Stimulated activated naive CD8-positive, alpha-beta T cell treated with anti-CD3 and anti-CD28 coated beads, Interleukin-15, Interleukin-2, amounts not matched to agents 100 U/mL and 50 U/mL, for 24 hours (primary cell): ENCODE results near the gene IL4R.
"Not testable (repeated sequence)": the region's sequence is repeated elsewhere in the genome, so short reads cannot be mapped to it uniquely, and the experiment has no call there.

Source experiments
- ATAC-seq: fragments of 150-1000 bp; cut with Tn5 transposase; one replicate; pipeline ENCODE4 v1.10.0; 2021
- DNase-seq: peaks from one replicate; pipeline ENCODE4 v3.0.0; 2021

IL4R gene

DNA sequence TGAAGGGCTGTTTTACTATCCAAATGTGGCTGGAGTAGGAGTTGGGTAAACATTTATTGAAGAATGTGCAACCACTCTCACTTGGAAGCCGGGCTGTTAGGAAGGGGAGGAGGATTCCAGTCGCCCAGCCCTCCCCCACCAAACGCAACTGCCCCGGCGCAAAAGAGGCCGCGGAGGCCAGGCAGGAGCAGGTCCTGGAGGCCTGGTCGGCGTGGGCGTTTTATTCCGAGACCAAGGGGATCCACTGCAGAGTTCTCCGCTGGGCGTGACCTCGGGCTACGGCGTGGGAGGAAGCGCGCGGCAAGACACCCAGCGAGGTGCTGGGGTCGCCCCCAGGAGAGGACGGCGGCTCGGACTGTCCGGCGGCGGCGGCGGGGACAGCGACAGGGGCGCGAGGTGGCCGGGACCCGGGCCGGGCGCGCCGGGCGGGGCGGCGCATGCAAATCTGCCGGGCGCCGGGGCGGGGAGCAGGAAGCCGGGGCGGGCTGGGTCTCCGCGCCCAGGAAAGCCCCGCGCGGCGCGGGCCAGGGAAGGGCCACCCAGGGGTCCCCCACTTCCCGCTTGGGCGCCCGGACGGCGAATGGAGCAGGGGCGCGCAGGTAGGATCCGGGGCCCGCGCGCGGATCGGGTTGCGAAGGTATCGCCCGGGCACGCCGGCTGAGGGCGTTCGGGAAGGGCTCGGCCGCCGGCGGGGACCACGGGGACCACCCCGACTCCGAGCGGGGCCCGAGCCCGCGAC lies at the start of gene IL4R:
Gene IL4R, plus strand, starts transcription at position 553 of the 739 bp plus-strand sequence. CDS start 26,230 bp downstream, outside the sequence.
- DNase-seq: peak; percentile 87
- ATAC-seq: peak; percentile 20

DNA sequence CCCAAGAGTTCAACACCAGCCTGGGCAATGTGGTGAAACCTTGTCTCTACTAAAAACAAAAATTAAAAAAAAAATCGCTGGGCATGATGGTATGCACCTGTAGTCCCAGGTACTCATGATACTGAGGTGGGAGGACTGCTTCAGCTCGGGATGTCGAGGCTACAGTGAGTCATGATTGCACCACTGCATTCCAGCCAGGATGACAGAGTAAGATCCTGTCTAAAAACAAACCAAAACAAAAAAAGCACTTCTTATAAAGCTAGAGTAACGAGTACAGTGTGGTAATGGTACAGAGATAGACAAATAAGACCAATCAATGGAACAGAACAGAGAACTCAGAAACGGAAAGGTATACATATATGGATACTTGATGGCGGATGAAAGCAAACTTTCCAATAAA lies 49.6 kb upstream of the IL4R start:
- no peak for DNase-seq
- ATAC-seq: no peak

DNA sequence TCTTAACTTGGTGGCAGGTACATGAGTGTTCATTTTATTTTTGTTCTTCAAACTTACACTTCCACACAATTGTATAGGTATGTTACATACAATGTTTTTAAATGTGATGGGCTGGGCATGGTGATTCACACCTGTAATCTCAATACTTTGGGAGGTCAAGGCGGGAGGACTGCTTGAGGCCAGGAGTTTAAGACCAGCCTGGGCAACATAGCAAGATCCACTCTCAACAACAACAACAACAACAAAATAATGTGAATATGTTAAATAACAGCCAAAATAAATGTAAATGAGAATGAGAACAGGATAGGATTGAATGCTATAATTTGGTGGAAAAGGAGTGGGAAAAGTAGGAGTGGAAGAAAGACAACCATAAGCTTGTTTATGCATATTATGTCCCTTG lies 47.8 kb upstream of the IL4R start:
- no peak for ATAC-seq

DNA sequence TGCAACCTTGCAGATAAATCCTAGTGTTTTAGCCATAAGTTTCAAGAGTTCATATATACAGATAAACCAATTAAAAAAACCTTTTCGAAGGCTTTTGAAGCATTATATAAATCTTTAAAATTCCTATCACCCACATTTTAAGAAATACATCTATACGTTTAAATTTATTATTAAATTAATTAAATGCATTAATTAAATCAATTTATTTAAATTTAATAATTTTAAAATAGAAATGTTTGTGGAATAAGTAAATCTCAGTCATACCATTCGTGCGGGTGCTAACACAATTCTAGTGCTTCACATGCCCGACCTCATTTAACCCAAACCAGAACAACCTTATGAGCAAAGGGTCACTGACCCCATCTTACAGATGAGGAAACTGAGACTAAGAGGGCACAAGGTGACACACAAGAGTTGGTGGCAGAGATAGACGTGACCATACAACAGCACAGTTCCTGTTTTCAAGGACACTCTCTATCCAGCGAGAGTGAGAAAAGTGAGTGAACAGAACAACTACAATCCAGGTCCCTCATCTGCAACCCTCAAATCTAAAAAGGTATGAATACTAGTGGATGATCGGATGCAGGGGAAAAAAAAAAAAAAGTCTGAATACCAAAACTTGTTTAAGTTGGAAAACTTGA lies 46.6 kb upstream of the IL4R start:
- ATAC-seq: no peak
- DNase-seq: no peak

More for the DNA sequence above, 47.8 kb upstream of the IL4R start:
- no peak for DNase-seq

DNA sequence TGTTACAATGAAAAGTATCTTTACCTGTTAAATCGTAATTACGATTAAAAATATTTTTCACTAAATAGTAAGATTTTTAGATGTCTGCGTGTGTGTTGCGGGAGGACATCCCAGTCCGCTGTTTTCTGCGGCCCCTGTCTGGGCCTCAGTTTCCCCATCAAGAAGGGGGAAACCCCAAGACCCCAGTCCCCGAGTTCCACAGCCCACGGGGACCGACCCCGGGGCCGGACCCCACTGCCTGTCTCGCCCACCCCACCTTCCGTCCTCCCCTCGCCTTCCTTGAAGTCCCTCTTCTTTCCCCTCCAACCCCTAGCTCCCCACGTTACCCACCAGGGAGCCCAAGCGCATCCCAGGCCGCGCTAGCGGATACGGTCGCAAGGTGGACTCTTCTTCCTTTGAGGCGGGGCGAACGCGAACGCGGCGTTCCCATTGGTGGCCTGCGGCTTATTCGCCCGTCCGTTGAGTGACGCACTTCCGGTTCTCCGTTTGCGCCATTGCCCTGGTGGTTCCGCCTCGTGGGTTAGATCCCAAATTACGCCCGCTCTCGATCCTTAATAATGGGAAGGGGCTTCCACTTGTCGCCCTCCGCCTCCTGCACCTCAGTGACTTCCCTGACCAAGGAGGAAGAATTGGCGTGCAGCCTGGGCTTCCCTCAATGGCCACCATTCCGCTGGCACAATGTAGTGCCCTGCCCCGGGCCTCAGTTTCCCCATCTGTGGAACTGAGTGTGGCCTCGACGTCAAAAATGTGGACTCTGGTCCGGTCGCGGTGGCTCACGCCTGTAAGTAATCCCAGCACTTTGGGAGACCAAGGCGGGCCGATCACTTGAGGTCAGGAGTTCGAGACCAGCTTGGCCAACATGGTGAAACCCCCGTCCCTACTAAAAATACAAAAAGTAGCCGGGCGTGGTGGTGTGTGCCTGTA lies 45.1 kb upstream of the IL4R start, which contains the start of gene NSMCE1:
Gene NSMCE1, minus strand, starts transcription at position 397 of the 924 bp plus-strand sequence. CDS start 11,202 bp downstream, outside the sequence.
- peak; percentile 99 for DNase-seq
- ATAC-seq: peak; percentile 94

DNA sequence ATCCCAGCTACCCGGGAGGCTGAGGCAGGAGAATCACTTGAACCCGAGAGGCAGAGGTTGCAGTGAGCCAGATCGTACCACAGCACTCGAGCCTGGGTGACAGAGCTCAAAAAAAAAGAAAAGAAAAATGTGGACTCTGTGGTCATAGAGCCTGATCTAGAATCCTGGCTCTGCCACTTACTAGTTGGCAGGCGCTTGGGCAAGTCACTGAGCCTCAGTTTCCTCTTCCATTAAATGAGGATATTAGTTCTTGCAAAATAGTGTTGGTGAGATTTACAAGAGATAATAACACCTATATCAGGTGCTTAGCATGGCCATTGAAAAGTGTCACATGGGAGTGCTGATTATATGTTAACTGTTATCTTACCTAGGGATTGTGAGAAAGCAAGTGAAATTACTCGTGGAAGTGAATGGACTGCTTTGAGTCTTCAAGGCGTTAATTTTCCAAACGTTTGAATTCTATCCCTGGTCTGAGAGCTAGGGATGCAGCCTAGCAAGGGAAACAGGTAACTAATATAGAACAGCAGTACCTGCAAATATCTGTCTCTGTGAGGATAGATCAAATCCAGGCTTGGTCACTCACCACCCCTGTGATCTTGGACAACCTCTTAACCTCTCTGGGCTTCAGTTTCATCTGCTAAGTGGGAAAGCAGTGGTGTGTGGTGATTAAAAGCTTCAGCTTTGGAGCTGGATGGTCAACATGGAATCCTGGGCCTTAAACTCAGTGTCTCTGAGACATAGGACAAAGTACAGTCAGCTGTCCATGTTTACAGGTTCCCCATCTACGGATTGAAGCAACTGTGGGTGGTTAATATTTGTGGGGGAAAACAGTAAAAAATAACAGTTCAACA lies 44.2 kb upstream of the IL4R start:
- DNase-seq (no peak), ATAC-seq (no peak)

DNA sequence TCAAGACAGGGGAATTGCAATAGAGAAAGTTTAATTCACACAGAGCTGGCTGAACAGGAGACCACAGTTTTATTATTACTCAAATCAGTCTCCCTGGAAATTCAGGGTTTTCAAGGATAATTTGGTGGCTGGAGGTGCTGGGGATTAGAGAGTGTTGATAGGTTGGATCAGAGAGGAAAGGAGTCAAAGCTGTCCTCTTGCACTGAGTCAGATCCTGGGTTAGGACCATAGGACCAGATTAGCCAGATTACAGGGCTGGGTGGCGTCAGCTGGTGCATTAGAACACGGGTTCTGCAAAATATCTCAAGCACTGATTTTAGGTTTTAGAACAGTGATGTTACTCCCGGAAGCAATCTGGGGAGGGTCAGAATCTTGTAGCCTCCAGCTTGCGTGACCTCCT lies 43.4 kb upstream of the IL4R start:
- DNase-seq (no peak), ATAC-seq (no peak)

DNA sequence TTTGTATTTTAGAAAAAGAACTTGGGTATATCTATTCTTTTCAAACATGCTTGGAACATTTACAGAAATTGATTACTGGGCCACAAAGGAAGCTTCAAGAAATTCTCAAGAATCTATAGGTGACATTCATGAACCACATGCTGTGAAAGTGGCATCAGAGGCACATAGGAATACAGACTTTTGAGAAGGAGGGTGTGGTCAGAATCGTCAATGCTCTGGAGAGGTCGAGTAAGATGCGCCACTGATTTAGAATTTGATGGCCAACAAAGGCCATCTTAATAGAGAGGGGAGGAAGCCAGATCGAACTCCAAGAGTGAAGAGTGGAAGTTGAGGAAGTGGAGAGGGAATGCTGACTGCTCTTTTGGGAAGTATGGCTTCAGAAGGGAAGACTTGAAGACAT lies 41.7 kb upstream of the IL4R start:
- DNase-seq (no peak), ATAC-seq (no peak)

DNA sequence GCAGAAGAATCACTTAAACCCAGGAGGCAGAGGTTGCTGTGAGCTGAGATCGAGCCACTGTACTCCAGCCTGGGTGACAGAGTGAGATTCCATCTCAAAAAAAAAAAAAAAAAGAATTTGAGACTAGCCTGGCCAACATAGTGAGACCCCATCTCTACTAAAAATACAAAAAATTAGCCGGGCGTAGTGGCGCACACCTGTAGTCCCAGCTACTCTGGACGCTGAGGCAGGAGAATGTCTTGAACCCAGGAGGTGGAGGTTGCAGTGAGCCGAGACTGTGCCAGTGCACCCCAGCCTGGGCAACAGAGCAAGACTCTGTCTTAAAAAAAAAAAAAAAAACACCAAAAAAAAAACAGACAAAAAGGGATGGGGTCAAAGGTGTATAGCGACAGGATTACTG lies 41.1 kb upstream of the IL4R start:
- not testable (repeated sequence) for DNase-seq, ATAC-seq

DNA sequence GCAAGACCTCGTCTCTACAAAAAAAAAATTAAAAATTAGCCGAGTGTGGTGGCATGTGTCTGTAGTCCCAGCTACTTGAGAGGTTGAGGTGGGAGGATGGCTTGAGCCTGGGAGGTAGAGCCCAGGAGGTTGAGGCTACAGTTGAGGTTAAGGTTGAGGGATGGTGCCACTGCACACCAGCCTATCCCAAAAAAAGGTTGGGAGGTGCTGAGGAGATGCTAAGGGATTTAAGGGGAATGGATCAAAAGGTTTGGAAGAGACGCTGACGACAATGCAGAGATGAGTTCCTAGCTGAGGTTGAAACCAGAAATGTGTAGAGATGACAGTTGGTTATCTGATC lies 40.5 kb upstream of the IL4R start:
- ATAC-seq: no peak
- no peak for DNase-seq

DNA sequence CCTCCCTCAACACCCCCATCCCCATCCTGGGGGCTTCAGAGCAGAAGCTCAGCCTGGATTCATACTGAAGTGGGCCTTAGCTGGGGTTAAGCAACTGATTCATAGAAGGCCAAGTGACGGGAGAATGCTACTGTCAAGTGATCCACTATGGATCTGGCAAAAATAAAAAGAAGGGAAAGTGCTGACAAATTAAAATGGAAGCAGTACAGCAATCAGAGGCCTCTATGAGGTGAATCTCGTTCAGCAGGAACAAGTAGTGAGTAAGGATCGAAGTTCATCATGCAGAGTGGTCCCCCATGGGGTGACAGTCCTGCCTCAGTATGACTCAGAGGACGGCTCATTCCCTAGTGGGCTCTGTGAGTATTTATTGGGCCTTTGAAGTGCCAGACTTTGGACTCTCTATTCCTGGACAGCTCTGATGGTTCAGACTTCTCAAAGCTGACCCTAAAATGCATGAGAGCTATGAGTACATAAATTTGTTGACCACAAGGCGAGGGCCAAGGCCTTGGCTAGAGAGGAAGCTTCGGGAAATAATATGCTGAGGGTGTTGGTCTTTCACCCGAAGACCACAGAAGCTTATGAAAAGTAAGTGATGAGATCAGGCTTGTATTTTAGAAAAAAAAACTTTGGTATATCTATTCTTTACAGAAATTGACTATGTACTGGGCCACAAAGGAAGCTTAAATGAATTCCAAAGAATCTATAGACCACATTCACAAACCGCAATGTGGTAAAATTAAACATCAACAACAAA lies 39.9 kb upstream of the IL4R start:
- DNase-seq (peak; percentile 64), ATAC-seq (peak; percentile 98)

DNA sequence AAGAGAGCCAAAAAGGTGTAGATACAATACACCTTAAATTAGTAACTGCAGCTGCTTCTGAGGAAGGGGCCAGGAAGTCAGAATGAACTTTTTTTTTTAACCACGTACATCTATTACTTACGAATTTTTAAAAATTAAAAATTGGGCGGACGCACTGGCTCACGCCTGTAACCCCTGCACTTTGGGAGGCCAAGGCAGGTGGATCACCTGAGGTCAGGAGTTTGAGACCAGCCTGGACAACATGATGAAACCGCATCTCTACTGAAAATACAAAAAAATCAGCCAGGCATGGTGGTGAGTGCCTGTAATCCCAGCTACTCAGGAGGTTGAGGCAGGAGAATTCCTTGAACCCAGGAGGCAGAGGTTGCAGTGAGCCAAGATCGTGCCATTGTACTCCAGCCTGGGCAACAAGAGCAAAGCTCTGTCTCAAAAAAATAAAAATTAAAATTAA lies 39.3 kb upstream of the IL4R start:
- ATAC-seq, DNase-seq: not testable (repeated sequence)

DNA sequence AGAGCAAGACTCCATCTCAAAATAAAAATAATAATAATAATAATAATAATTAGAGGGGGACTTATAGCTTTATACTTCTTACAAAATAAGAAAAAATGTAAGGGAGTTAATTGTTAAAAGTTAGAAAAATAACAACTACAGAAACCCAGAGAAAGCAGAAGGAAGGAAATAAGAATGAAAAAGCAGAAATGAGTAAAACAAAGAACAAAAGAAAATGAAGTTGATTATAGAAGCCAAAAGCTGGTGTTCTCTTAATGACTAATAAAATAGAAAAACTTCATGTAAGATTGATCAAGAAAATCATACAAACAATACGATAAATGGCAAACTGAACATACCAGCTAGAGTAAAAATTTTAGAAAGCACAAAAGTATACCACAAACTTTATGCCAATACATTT lies 38.4 kb upstream of the IL4R start:
- DNase-seq (no peak), ATAC-seq (no peak)

DNA sequence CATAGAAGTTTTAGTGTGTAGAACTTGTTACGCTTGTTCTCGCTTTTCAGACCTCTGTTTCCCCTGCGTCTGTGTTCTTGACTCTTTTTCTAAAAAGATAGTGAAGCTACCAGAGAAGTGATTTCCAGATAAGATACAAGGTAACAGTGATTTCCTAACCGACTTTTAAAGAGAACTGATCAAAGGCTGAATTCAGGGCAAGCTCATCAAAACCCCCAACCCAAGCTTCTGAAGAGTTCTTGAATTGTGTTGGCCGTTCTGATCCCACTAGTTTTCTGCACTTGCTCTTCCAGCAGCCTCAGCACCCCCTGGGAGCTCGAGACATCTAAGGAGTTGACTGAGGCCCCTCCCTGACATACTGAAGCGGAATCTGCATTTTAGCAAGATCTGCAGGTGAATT lies 32.5 kb upstream of the IL4R start:
- DNase-seq: no peak
- no peak for ATAC-seq

DNA sequence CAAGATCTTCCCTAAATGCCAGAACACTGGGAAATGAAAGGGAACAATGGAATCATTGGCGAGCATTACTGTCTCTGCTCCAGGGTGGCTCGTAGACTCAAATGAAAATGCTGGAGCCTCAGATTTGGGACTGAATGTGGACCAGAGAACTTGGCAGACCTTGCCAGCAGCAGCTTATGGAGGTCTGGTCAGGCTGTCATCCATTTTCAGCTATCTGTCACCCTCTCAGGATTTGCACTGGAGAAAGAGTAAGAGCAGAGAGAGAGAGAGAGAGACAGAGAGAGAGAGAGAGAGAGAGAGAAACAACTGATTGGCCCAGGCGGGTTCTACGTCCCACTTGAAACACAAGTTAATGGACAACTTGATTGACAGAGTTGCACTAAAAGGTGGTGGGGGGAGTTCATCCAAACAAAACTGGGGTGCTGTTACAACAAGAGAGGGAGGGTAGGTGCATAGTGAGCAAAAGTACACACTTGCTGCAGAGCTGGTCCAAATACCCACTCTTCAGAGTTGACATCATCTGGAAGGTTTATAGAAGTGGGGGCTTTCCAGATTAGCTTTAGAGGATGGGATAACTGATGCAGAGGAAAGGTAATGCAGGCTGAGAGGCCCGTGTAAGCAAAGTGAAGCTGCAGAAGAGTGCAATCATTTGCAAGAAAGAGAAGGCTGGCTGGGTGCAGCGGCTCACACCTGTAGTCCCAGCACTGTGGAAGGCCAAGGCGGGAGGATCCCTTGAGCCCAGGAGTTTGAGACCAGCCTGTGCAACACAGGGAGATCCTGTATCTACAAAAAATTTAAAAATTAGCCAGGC lies 28.7 kb upstream of the IL4R start:
- peak; percentile 60 for ATAC-seq
- DNase-seq: no peak

DNA sequence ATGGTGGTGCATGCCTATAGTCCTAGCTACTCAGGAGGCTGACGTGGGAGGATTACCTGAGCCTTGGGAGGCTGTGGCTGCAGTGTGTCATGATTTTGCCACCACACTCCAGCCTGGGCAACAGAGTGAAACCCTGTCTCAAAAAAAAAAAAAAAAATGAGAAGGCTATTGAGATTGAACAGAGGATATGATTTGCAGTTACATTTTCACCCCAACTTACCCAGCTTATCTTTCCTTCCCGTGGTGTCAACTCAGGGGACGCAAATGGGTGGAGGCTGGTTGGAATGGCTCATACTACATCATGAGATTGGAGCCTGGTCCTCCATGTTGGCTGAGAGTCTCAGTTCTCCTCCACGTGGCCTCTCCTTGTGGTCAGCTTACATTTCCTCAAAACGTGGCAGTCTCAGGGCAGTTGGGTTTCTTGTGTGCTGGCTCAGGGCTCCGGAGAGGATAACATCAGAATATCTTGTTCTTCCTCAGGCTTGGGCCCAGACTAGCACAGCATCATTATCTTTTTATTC lies 28.0 kb upstream of the IL4R start:
- peak; percentile 56 for ATAC-seq
- no peak for DNase-seq

DNA sequence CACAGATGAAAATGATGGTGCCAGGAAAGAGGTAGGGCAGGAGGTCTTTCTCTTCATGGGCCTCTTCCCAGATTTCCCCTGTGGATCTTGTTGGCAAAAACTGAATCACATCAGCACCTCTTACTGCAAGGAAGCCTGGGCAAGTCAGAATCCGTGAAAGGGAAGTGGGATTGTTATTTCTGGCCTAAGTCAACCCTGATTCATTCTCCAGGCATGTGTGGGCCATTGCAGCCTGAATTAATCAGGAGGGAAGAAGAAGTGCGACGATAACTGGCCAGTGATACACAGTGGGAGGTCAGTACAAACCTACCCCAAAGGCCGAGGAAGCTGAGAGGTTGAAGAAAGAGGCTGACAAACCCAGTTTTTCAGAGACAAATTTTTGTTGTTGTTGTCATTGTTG lies 27.3 kb upstream of the IL4R start:
- no peak for ATAC-seq
- no peak for DNase-seq

DNA sequence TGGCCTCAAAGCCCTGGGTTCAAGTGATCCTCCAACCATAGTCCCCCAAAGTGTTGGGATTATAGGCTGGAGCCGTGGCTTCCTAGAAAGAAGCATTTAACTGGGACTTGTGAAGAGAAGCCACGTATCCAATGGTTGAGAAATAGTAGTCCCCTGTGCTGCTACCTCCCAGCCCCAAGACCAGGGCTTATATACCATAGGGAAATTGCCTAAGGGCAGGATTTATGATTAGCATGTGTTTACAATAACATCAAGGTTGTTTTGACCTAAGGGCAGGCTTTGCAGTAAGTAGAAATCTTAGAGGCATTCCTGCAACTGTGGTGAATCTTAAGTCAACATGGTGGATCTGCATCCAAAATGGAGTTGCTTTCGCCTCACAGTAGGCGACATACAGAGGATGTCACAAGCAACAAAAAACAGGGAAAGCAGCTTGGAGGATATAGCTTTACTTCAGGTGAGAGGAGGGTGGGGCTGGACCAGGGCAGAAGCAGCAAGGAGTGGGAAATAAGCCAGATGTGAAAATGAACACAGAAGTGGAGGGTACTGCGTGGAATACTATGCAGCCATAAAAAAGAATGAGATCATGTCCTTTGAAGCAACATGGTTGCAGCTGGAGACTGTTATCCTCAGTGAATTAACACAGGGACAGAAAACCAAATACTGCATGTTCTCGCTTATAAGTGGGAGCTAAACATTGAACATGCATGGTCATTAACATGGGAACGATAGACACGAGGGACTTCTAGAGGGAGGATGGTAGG lies 26.5 kb upstream of the IL4R start:
- ATAC-seq: no peak
- no peak for DNase-seq

DNA sequence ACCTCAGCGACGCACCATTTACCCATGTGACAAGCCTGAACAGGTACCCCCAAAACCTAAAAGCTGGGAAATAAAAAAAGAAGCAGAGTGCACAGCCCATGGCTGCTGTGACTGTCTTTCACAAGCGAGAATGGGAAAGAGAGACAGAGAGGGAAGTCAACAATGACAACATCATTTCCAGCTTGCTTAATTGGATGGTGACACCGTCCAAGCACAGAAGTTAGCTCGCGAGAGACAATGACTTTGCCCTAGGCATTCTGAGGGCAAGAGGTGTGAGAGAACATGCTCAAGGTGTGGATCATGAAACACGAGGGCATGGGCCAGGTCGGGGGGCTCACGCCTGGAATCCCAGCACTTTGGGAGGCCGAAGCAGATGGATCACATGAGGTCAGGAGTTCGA lies 25.9 kb upstream of the IL4R start:
- ATAC-seq: no peak

More for the DNA sequence above, 25.9 kb upstream of the IL4R start:
- DNase-seq: no peak
